ENCODE results near the gene ZNF639. TPM values are rescaled to one million over a fixed set of nuclear protein-coding genes. Genes with fewer than 3 reads are reported as not detected.
"Not testable (repeated sequence)": the region's sequence is repeated elsewhere in the genome, so short reads cannot be mapped to it uniquely, and the experiment has no call there.

ZNF639 gene
- polyA plus RNA-seq, 1 donor (not counting 4 experiments of a cell fraction or from before 2014, with no cell fraction given) = 15.8 TPM

DNA sequence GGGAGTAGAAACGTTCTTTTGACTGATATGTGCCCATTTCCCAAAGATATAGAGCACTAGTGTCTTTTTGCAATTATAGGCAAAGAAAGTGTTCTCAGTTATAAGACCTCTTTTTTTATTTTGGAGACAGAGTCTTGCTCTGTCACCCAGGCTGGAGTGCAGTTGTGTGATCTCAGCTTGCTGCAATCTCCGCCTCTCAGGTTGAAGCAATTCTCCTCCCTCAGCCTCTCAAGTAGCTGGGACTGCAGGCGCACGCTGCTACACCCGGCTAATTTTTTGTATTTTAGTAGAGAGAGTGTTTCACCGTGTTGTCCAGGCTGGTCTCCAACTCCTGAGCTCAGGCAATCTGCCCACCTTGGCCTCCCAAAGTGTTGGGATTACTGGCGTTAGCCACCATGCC is 20.7 kb upstream of the ZNF639 start:
- H3K4me2 ChIP-seq (ENCODE audit: control insufficient read depth, extremely low read depth, insufficient read depth, low read depth, low read length) = no peak overlapping the region
- DNase-seq (ENCODE audit: low read depth, low spot score) (no peak), FAIRE-seq (no peak)
- no peak overlapping the region for H3K9ac ChIP-seq (ENCODE audit: control insufficient read depth, extremely low read depth, insufficient read depth, low read length)
- no peak for TF ChIP-seq EZH2 (IDR thresholded peaks at IDR 0.05; ENCODE audit: low read length)
- TF ChIP-seq, protein P1, sequence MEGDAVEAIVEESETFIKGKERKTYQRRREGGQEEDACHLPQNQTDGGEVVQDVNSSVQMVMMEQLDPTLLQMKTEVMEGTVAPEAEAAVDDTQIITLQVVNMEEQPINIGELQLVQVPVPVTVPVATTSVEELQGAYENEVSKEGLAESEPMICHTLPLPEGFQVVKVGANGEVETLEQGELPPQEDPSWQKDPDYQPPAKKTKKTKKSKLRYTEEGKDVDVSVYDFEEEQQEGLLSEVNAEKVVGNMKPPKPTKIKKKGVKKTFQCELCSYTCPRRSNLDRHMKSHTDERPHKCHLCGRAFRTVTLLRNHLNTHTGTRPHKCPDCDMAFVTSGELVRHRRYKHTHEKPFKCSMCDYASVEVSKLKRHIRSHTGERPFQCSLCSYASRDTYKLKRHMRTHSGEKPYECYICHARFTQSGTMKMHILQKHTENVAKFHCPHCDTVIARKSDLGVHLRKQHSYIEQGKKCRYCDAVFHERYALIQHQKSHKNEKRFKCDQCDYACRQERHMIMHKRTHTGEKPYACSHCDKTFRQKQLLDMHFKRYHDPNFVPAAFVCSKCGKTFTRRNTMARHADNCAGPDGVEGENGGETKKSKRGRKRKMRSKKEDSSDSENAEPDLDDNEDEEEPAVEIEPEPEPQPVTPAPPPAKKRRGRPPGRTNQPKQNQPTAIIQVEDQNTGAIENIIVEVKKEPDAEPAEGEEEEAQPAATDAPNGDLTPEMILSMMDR (optimal IDR thresholded peaks at IDR 0.05 in 1 of 3, IDR thresholded peaks at IDR 0.05 in 1 of 3, conservative IDR thresholded peaks at IDR 0.05 in 1 of 3; ENCODE audit: extremely low read depth in 1 of 3, insufficient read depth in 2 of 3, low read length in 3 of 3) = no peak
- H3K79me2 ChIP-seq (ENCODE audit: control insufficient read depth, insufficient read depth, low read length) = no peaks in the 10 kb centered on the region
- no peaks in the 10 kb centered on the region for H4K20me1 ChIP-seq (ENCODE audit: control insufficient read depth, extremely low read depth, insufficient read depth, low read length)
- H3K4me1 ChIP-seq (ENCODE audit: control insufficient read depth, extremely low read depth, insufficient read depth, low read length) = no peaks in the 10 kb centered on the region
- H3K36me3 ChIP-seq (ENCODE audit: control insufficient read depth in 2 of 2, extremely low read depth in 1 of 2, insufficient read depth in 2 of 2, low read length in 2 of 2) = no peaks in the 10 kb centered on the region
- no peak overlapping the region for H3K4me3 ChIP-seq (ENCODE audit: control insufficient read depth in 2 of 3, extremely low read depth in 1 of 3, insufficient read depth in 2 of 3, low read depth in 1 of 3, low read length in 3 of 3)
- no peaks in the 10 kb centered on the region for H3K9me3 ChIP-seq (ENCODE audit: control insufficient read depth, low read depth, low read length)
- no peak overlapping the region for H2AFZ ChIP-seq (ENCODE audit: control insufficient read depth, low read length)
- no peaks in the 10 kb centered on the region for H3K9me1 ChIP-seq (ENCODE audit: control insufficient read depth, extremely low read depth, insufficient read depth, low read length)
- H3K27me3 ChIP-seq (ENCODE audit: control insufficient read depth, extremely low read depth, insufficient read depth, low read length) = no peaks in the 10 kb centered on the region
- dilution Hi-C loops (cut with MboI; ENCODE audit: extremely low pct_ligation_motif_present, low sequenced_read_pairs) = no loop called here
- no peak overlapping the region for H3K27ac ChIP-seq (ENCODE audit: control insufficient read depth, insufficient read depth, low read length)

- H4K20me1 ChIP-seq (ENCODE audit: control insufficient read depth, extremely low read depth, insufficient read depth, low read length) = no peaks in the 10 kb centered on the region
- dilution Hi-C loops (cut with MboI; ENCODE audit: extremely low pct_ligation_motif_present, low sequenced_read_pairs) = no loop called here
- no peak overlapping the region for H3K4me2 ChIP-seq (ENCODE audit: control insufficient read depth, extremely low read depth, insufficient read depth, low read depth, low read length)
- no peaks in the 10 kb centered on the region for H3K79me2 ChIP-seq (ENCODE audit: control insufficient read depth, insufficient read depth, low read length)
- FAIRE-seq = no peak
- DNase-seq (ENCODE audit: low read depth, low spot score) = no peak
- H3K9ac ChIP-seq (ENCODE audit: control insufficient read depth, extremely low read depth, insufficient read depth, low read length) = no peak overlapping the region
- H2AFZ ChIP-seq (ENCODE audit: control insufficient read depth, low read length) = no peak overlapping the region
- no peaks in the 10 kb centered on the region for H3K36me3 ChIP-seq (ENCODE audit: control insufficient read depth in 2 of 2, extremely low read depth in 1 of 2, insufficient read depth in 2 of 2, low read length in 2 of 2)
- no peak for TF ChIP-seq EZH2 (IDR thresholded peaks at IDR 0.05; ENCODE audit: low read length)
- TF ChIP-seq, protein P1 (optimal IDR thresholded peaks at IDR 0.05 in 1 of 3, IDR thresholded peaks at IDR 0.05 in 1 of 3, conservative IDR thresholded peaks at IDR 0.05 in 1 of 3; ENCODE audit: extremely low read depth in 1 of 3, insufficient read depth in 2 of 3, low read length in 3 of 3) = no peak
- no peak overlapping the region for H3K27ac ChIP-seq (ENCODE audit: control insufficient read depth, insufficient read depth, low read length)
- no peak overlapping the region for H3K4me3 ChIP-seq (ENCODE audit: control insufficient read depth in 2 of 3, extremely low read depth in 1 of 3, insufficient read depth in 2 of 3, low read depth in 1 of 3, low read length in 3 of 3)
- no peaks in the 10 kb centered on the region for H3K27me3 ChIP-seq (ENCODE audit: control insufficient read depth, extremely low read depth, insufficient read depth, low read length)
- H3K4me1 ChIP-seq (ENCODE audit: control insufficient read depth, extremely low read depth, insufficient read depth, low read length) = no peaks in the 10 kb centered on the region
- H3K9me3 ChIP-seq (ENCODE audit: control insufficient read depth, low read depth, low read length) = no peaks in the 10 kb centered on the region
- no peaks in the 10 kb centered on the region for H3K9me1 ChIP-seq (ENCODE audit: control insufficient read depth, extremely low read depth, insufficient read depth, low read length)
Observed at GRCh38 chr3:179304605-179305004, 18.2 kb upstream of the ZNF639 start.

DNA sequence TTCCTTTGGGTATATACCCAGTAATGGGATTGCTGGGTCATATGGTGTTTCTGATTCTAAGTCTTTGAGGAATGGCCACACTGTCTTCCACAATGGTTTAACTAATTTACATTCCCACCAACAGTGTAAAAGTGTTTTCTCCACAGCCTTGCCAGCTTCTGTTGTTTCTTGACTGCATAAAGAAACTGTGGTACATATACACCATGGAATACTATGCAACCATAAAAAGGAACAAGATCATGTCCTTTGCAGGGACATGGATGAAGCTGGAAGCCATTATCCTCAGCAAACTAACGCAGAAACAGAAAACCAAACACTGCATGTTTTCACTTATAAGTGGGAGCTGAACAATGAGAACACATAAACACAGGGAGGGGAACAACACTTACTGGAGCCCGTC is 15.5 kb upstream of the ZNF639 start:
- H3K27me3 ChIP-seq (ENCODE audit: control insufficient read depth, extremely low read depth, insufficient read depth, low read length); dilution Hi-C loops (cut with MboI; ENCODE audit: extremely low pct_ligation_motif_present, low sequenced_read_pairs); H3K79me2 ChIP-seq (ENCODE audit: control insufficient read depth, insufficient read depth, low read length); H4K20me1 ChIP-seq (ENCODE audit: control insufficient read depth, extremely low read depth, insufficient read depth, low read length); H3K4me1 ChIP-seq (ENCODE audit: control insufficient read depth, extremely low read depth, insufficient read depth, low read length); H3K36me3 ChIP-seq (ENCODE audit: control insufficient read depth in 2 of 2, extremely low read depth in 1 of 2, insufficient read depth in 2 of 2, low read length in 2 of 2); H3K4me3 ChIP-seq (ENCODE audit: control insufficient read depth in 2 of 3, extremely low read depth in 1 of 3, insufficient read depth in 2 of 3, low read depth in 1 of 3, low read length in 3 of 3); H3K9me1 ChIP-seq (ENCODE audit: control insufficient read depth, extremely low read depth, insufficient read depth, low read length); H3K27ac ChIP-seq (ENCODE audit: control insufficient read depth, insufficient read depth, low read length); FAIRE-seq; H2AFZ ChIP-seq (ENCODE audit: control insufficient read depth, low read length); H3K9ac ChIP-seq (ENCODE audit: control insufficient read depth, extremely low read depth, insufficient read depth, low read length); H3K9me3 ChIP-seq (ENCODE audit: control insufficient read depth, low read depth, low read length); DNase-seq (ENCODE audit: low read depth, low spot score); H3K4me2 ChIP-seq (ENCODE audit: control insufficient read depth, extremely low read depth, insufficient read depth, low read depth, low read length): not testable (repeated sequence)
